HepG2 (cell line): Measurements from ENCODE around the gene IMMT. TPM values are rescaled to one million over a fixed set of nuclear protein-coding genes. Genes with fewer than 3 reads are reported as not detected.

Experiments used
- CC2D1A ChIP-seq: sonication (generic); formaldehyde crosslinking; IDR thresholded peaks from 2 replicates; pipeline ENCODE4 v1.8.1; 2023; ENCODE audit warnings: mild to moderate bottlenecking, missing genetic modification reagents
- EED ChIP-seq: sonication (generic); formaldehyde crosslinking; IDR thresholded peaks from 2 replicates; pipeline ENCODE4 v1.5.0; 2020; ENCODE audit warnings: mild to moderate bottlenecking, missing genetic modification reagents
- JUN ChIP-seq: sonication (generic); formaldehyde crosslinking; IDR thresholded peaks from 2 replicates; pipeline ENCODE4 v1.4.0; 2020; ENCODE audit warnings: mild to moderate bottlenecking, missing genetic modification reagents
- JUNB ChIP-seq: sonication (generic); formaldehyde crosslinking; IDR thresholded peaks from 2 replicates; pipeline ENCODE4 v1.8.0; 2022; ENCODE audit warnings: missing genetic modification reagents, mild to moderate bottlenecking, borderline replicate concordance
- SP4 ChIP-seq: sonication (generic); formaldehyde crosslinking; IDR thresholded peaks from 2 replicates; pipeline ENCODE4 v1.8.1; 2023; ENCODE audit warnings: mild to moderate bottlenecking, missing genetic modification reagents
- ZNF256 ChIP-seq: sonication (generic); formaldehyde crosslinking; conservative IDR thresholded peaks from 2 replicates; pipeline ENCODE4 v1.4.0; 2020; ENCODE audit warnings: missing genetic modification reagents
- ZNF30 ChIP-seq: sonication (generic); formaldehyde crosslinking; IDR thresholded peaks from 2 replicates; pipeline ENCODE4 v1.5.0; 2020; ENCODE audit warnings: mild to moderate bottlenecking, missing genetic modification reagents
- ZNF7 ChIP-seq: IDR thresholded peaks from 2 replicates; pipeline ENCODE4 v1.6.1; 2016; ENCODE audit warnings: missing biosample characterization, missing genetic modification reagents
- polyA plus RNA-seq, 8 experiments: library from polyadenylated mRNA; depleted of rRNA in 3 of 8; stranded (reverse) in 7 of 8; unstranded in 1 of 8; fragments of >200 nt; fragmentation: Illumina TruSeq in 4 of 8; extraction: Trizol in 4 of 8; gene quantifications; 2 replicates each; pipeline versions ENCODE4 v1.2.1 to v1.2.3, GENCODE V29; 2011 to 2016; ENCODE audit warnings: low read depth in 4 of 8, missing spikeins in 1 of 8, mixed read lengths in 1 of 8; ENCODE audit not compliant: insufficient read depth in 1 of 8
- total RNA-seq, 5 experiments: library from RNA; depleted of rRNA; stranded (reverse); fragments of >200 nt; fragmentation: Illumina TruSeq; extraction: Trizol; gene quantifications; 2 replicates each; pipeline ENCODE4 v1.2.3, GENCODE V29; 2016; ENCODE audit warnings: low read depth in 1 of 5
- TF ChIP-seq, protein P1 (sequence below): sonication (generic); formaldehyde crosslinking; IDR thresholded peaks from one replicate; pipeline ENCODE4 v1.5.1; 2020; ENCODE audit warnings: mild to moderate bottlenecking, missing genetic modification reagents; ENCODE audit errors: not compliant biosample characterization

The IMMT gene
- total and polyA plus RNA-seq, 2 of the 13 experiments (the other 11 are each of a cell fraction or from before 2014, with no cell fraction given): 63.5 to 119 TPM

DNA sequence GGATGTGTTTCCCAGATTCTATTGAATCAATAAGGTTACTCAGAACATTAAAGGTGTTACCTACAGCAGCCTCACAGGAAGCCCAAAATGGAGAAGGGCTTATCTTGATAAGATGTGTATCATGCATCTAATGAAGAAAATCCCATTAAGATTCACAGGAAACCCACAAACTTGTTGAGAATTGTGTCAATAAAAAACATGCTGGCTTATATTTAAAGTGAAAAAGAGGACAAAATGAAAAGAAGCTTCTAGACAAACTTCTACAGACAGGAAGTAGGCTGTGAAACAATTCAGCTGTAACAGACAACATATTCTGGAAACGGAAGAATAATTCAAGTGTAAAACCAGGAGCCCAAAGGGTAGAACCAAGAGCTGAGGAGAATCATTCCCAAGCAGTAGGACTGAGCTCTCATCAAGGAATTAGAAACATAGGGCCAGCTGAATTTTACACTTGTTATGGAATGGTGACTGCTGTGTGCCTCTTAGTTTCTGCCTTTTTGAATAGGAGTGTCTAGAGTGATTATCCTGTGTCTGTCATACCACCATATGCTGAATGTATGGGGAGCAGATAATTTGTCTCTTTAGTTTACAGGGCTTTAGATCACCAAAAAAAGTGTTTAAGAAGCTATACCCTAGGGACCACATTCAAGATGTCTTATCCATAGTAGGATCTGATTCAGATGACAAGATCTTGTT, 9.6 kb downstream of the IMMT start (continued):
- TF ChIP-seq, protein P1, sequence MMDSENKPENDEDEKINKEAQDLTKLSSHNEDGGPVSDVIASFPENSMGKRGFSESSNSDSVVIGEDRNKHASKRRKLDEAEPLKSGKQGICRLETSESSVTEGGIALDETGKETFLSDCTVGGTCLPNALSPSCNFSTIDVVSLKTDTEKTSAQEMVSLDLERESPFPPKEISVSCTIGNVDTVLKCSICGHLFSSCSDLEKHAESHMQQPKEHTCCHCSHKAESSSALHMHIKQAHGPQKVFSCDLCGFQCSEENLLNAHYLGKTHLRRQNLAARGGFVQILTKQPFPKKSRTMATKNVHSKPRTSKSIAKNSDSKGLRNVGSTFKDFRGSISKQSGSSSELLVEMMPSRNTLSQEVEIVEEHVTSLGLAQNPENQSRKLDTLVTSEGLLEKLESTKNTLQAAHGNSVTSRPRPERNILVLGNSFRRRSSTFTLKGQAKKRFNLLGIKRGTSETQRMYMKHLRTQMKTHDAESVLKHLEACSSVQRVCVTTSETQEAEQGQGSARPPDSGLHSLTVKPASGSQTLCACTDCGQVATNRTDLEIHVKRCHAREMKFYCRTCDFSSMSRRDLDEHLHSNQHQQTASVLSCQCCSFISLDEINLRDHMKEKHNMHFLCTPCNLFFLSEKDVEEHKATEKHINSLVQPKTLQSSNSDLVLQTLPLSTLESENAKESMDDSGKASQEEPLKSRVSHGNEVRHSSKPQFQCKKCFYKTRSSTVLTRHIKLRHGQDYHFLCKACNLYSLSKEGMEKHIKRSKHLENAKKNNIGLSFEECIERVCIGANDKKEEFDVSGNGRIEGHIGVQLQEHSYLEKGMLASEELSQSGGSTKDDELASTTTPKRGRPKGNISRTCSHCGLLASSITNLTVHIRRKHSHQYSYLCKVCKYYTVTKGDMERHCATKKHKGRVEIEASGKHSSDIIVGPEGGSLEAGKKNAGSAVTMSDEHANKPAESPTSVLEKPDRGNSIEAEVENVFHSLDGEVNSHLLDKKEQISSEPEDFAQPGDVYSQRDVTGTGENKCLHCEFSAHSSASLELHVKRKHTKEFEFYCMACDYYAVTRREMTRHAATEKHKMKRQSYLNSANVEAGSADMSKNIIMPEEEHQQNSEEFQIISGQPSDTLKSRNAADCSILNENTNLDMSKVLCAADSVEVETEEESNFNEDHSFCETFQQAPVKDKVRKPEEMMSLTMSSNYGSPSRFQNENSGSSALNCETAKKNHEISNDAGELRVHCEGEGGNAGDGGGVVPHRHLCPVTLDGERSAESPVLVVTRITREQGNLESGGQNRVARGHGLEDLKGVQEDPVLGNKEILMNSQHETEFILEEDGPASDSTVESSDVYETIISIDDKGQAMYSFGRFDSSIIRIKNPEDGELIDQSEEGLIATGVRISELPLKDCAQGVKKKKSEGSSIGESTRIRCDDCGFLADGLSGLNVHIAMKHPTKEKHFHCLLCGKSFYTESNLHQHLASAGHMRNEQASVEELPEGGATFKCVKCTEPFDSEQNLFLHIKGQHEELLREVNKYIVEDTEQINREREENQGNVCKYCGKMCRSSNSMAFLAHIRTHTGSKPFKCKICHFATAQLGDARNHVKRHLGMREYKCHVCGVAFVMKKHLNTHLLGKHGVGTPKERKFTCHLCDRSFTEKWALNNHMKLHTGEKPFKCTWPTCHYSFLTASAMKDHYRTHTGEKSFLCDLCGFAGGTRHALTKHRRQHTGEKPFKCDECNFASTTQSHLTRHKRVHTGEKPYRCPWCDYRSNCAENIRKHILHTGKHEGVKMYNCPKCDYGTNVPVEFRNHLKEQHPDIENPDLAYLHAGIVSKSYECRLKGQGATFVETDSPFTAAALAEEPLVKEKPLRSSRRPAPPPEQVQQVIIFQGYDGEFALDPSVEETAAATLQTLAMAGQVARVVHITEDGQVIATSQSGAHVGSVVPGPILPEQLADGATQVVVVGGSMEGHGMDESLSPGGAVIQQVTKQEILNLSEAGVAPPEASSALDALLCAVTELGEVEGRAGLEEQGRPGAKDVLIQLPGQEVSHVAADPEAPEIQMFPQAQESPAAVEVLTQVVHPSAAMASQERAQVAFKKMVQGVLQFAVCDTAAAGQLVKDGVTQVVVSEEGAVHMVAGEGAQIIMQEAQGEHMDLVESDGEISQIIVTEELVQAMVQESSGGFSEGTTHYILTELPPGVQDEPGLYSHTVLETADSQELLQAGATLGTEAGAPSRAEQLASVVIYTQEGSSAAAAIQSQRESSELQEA (CRISPR knock-in tag): no peak
- TF ChIP-seq JUN (CRISPR knock-in tag) (no peak), ZNF30 (CRISPR knock-in tag) (no peak), SP4 (CRISPR knock-in tag) (no peak), CC2D1A (no peak), ZNF256 (CRISPR knock-in tag) (no peak), JUNB (CRISPR knock-in tag) (no peak), ZNF7 (CRISPR knock-in tag) (no peak), EED (CRISPR knock-in tag) (no peak)
